Activated T-helper 1 cell treated with anti-CD3 and anti-CD28 coated beads, Interleukin-12 subunit alpha, Interleukin-12 subunit beta, Interleukin-2, Interleukin-4 antibody, amounts not matched to agents 30 ng/mL and 10 ng/mL and 1 ng/mL, durations not matched to agents 14 hours and 24 hours and 36 hours (primary cell): Measurements from ENCODE around the gene GSAP. TPM values are rescaled to one million over a fixed set of nuclear protein-coding genes. Genes with fewer than 3 reads are reported as not detected.

Source experiments
- DNase-seq: peaks from one replicate; pipeline ENCODE4 v3.0.0; 2021; ENCODE audit warnings: low spot score
- H3K27ac Mint-ChIP-seq: one replicate; pipeline ENCODE4 v1.8.0; 2021; ENCODE audit warnings: mild to moderate bottlenecking, mixed read lengths
- H3K27me3 Mint-ChIP-seq: one replicate; pipeline ENCODE4 v1.8.0; 2022; ENCODE audit warnings: mild to moderate bottlenecking, moderate library complexity, mixed read lengths; ENCODE audit not compliant: insufficient read depth
- H3K36me3 Mint-ChIP-seq: one replicate; pipeline ENCODE4 v1.8.0; 2021; ENCODE audit warnings: low read depth, mixed read lengths
- H3K4me1 Mint-ChIP-seq: one replicate; pipeline ENCODE4 v1.8.0; 2021; ENCODE audit warnings: low read depth, mixed read lengths
- H3K4me3 Mint-ChIP-seq: one replicate; pipeline ENCODE4 v1.8.0; 2021; ENCODE audit warnings: mild to moderate bottlenecking, moderate library complexity, mixed read lengths
- H3K9me3 Mint-ChIP-seq: one replicate; pipeline ENCODE4 v1.8.0; 2021; ENCODE audit warnings: mixed read lengths
- intact Hi-C: fragments of 100-400 bp; cut with micrococcal nuclease; formaldehyde crosslinking; loops from one replicate; pipeline ENCODE4 v1.15.1; 2024
- total RNA-seq: library from RNA; stranded (reverse); gene quantifications from 2 replicates; pipeline ENCODE4 v1.2.3, GENCODE V29; 2022

The GSAP gene
- total RNA-seq, 1 donor from 2014 or later = 1.3 TPM

GRCh38 chr7:77327932-77328628 is 88.1 kb downstream of the GSAP start:
- no peak for DNase-seq
- H3K27ac Mint-ChIP-seq = peak overlapping the region; percentile 50
- H3K36me3 Mint-ChIP-seq = no peaks in the 10 kb centered on the region
- intact Hi-C loops = loop anchor here (2.0 kb wide), 1 partner anchor 25 kb away; no protein-coding TSS in a partner anchor
- no peaks in the 10 kb centered on the region for H3K27me3 Mint-ChIP-seq
- no peaks in the 10 kb centered on the region for H3K9me3 Mint-ChIP-seq
- peak overlapping the region; percentile 48 for H3K4me3 Mint-ChIP-seq
- peaks cover 64% of the 10 kb centered on the region for H3K4me1 Mint-ChIP-seq

- Mint-ChIP-seq H3K4me3 (peak overlapping the region; percentile 8), H3K4me1 (peaks cover 64% of the 10 kb centered on the region), H3K36me3 (no peaks in the 10 kb centered on the region), H3K27ac (no peak overlapping the region), H3K9me3 (no peaks in the 10 kb centered on the region), H3K27me3 (no peaks in the 10 kb centered on the region)
- intact Hi-C loops = no loop called here
- DNase-seq = no peak
Measured at GRCh38 chr7:77327067-77327931, 88.8 kb downstream of the GSAP start.

GRCh38 chr7:77326131-77326530 is 90.0 kb downstream of the GSAP start:
- Mint-ChIP-seq H3K4me3 (no peak overlapping the region), H3K4me1 (peaks cover 53% of the 10 kb centered on the region), H3K27me3 (no peaks in the 10 kb centered on the region), H3K36me3 (peaks cover 3% of the 10 kb centered on the region), H3K9me3 (no peaks in the 10 kb centered on the region), H3K27ac (peak overlapping the region; percentile 41)
- no peak for DNase-seq
- intact Hi-C loops = no loop called here

GRCh38 chr7:77321300-77321699 is 94.8 kb downstream of the GSAP start:
- H3K27me3 Mint-ChIP-seq = no peaks in the 10 kb centered on the region
- H3K4me1 Mint-ChIP-seq = peaks cover 7% of the 10 kb centered on the region
- H3K9me3 Mint-ChIP-seq = no peaks in the 10 kb centered on the region
- H3K36me3 Mint-ChIP-seq = peaks cover 13% of the 10 kb centered on the region
- H3K4me3 Mint-ChIP-seq = no peak overlapping the region
- intact Hi-C loops = no loop called here
- no peak for DNase-seq
- H3K27ac Mint-ChIP-seq = no peak overlapping the region

GRCh38 chr7:77320714-77321113 is 95.4 kb downstream of the GSAP start:
- Mint-ChIP-seq H3K4me1 (peaks cover 1% of the 10 kb centered on the region), H3K27ac (no peak overlapping the region), H3K27me3 (no peaks in the 10 kb centered on the region), H3K9me3 (no peaks in the 10 kb centered on the region), H3K36me3 (peaks cover 13% of the 10 kb centered on the region), H3K4me3 (no peak overlapping the region)
- intact Hi-C loops = no loop called here
- DNase-seq = no peak

GRCh38 chr7:77320137-77320536 is 96.0 kb downstream of the GSAP start:
- Mint-ChIP-seq H3K27me3 (no peaks in the 10 kb centered on the region), H3K4me1 (no peaks in the 10 kb centered on the region), H3K9me3 (no peaks in the 10 kb centered on the region), H3K4me3 (no peak overlapping the region), H3K36me3 (peaks cover 15% of the 10 kb centered on the region), H3K27ac (no peak overlapping the region)
- no peak for DNase-seq
- intact Hi-C loops = no loop called here

- Mint-ChIP-seq H3K4me3 (no peak overlapping the region), H3K27ac (no peak overlapping the region), H3K36me3 (peaks cover 15% of the 10 kb centered on the region), H3K9me3 (no peaks in the 10 kb centered on the region), H3K4me1 (no peaks in the 10 kb centered on the region), H3K27me3 (no peaks in the 10 kb centered on the region)
- no peak for DNase-seq
- intact Hi-C loops = no loop called here
Measured at GRCh38 chr7:77318019-77318418, 98.1 kb downstream of the GSAP start.

- no peaks in the 10 kb centered on the region for H3K4me1 Mint-ChIP-seq
- H3K27ac Mint-ChIP-seq = no peak overlapping the region
- intact Hi-C loops = no loop called here
- H3K27me3 Mint-ChIP-seq = no peaks in the 10 kb centered on the region
- H3K36me3 Mint-ChIP-seq = peaks cover 14% of the 10 kb centered on the region
- H3K9me3 Mint-ChIP-seq = no peaks in the 10 kb centered on the region
- H3K4me3 Mint-ChIP-seq = no peak overlapping the region
- no peak for DNase-seq
Measured at GRCh38 chr7:77316219-77316978, 99.8 kb downstream of the GSAP start.

- Mint-ChIP-seq H3K4me1 (no peaks in the 10 kb centered on the region), H3K4me3 (no peak overlapping the region), H3K27ac (no peak overlapping the region), H3K27me3 (no peaks in the 10 kb centered on the region), H3K9me3 (no peaks in the 10 kb centered on the region), H3K36me3 (peaks cover 12% of the 10 kb centered on the region)
- DNase-seq = no peak
- intact Hi-C loops = no loop called here
Measured at GRCh38 chr7:77315182-77315591, 101.0 kb downstream of the GSAP start.

GRCh38 chr7:77313876-77314480 is 102.2 kb downstream of the GSAP start:
- Mint-ChIP-seq H3K36me3 (peaks cover 4% of the 10 kb centered on the region), H3K4me3 (no peak overlapping the region), H3K27ac (no peak overlapping the region), H3K9me3 (no peaks in the 10 kb centered on the region), H3K4me1 (no peaks in the 10 kb centered on the region), H3K27me3 (no peaks in the 10 kb centered on the region)
- no peak for DNase-seq
- intact Hi-C loops = no loop called here

- DNase-seq = no peak
- Mint-ChIP-seq H3K4me1 (no peaks in the 10 kb centered on the region), H3K4me3 (no peak overlapping the region), H3K36me3 (peaks cover 4% of the 10 kb centered on the region), H3K27ac (no peak overlapping the region), H3K9me3 (no peaks in the 10 kb centered on the region), H3K27me3 (no peaks in the 10 kb centered on the region)
- intact Hi-C loops = no loop called here
Measured at GRCh38 chr7:77313085-77313484, 103.1 kb downstream of the GSAP start.

- H3K36me3 Mint-ChIP-seq = peaks cover 3% of the 10 kb centered on the region
- no peak overlapping the region for H3K4me3 Mint-ChIP-seq
- no peaks in the 10 kb centered on the region for H3K4me1 Mint-ChIP-seq
- H3K27ac Mint-ChIP-seq = no peak overlapping the region
- intact Hi-C loops = no loop called here
- no peak for DNase-seq
- H3K27me3 Mint-ChIP-seq = no peaks in the 10 kb centered on the region
- no peaks in the 10 kb centered on the region for H3K9me3 Mint-ChIP-seq
Measured at GRCh38 chr7:77310982-77311381, 105.2 kb downstream of the GSAP start.
